Epithelial cell of alveolus of lung (primary cell): ENCODE results near the gene SRP72. TPM values are rescaled to one million over a fixed set of nuclear protein-coding genes. Genes with fewer than 3 reads are reported as not detected.

ENCODE experiments used
- total RNA-seq: library from RNA; depleted of rRNA; stranded (reverse); fragments of >200 nt; gene quantifications from 2 replicates; pipeline ENCODE4 v1.2.1, GENCODE V29; 2015

Gene SRP72
- total RNA-seq = 44.6 and 63.3 TPM in 2 replicates

DNA sequence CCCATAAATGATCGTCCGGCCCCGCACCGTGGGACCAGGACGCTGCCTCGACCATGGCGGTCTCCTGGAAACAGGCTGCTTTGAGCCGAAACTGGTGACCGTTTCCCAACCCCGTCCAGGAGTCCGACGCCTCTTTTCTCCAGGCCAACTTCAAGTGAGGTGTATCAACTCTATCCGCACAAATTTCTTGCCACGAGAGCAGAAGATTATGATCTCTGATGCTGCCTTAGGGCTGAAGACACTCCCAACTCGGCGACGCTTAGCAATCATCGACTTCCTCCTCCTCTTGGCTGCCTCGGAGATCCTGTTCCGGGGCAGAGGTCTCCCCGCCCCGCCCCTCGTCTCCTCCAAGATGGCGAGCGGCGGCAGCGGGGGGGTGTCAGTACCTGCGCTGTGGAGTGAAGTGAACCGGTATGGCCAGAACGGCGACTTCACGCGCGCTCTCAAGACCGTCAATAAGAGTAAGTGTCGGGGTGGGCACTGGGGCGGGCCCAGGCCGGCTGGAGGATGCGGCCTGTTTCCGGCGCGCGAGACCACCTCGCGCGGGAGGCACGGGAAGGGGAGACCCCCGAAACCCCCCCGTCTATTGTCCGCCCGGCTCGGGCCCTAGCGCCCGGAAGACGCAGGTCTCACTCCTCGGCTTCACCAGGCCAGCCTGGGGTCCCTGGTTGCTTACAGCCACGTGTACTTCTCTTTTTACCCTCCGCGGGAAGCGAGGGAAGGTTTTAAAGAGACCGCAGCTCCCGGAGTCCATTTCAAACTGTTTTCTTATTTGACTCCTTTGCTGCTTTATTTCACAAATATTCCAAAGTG is at the start of gene SRP72:
Gene SRP72 (plus strand): TSS at position 334 of the 813 bp plus-strand sequence. CDS start 19 bp downstream, at position 353.

GRCh38 chr4:56435140-56435926 is 32.1 kb upstream of the SRP72 start, which contains the start of gene PPAT:
Gene PPAT (minus strand): TSS chr4:56435615. CDS start chr4:56435477, 138 bp downstream.

GRCh38 chr4:56505269-56506130 is 38.1 kb downstream of the SRP72 start, which contains the start of gene ARL9:
Gene ARL9 (plus strand): TSS chr4:56505791. CDS start chr4:56505863, 72 bp downstream.

Other genes with a start within 250 kb of the SRP72 start
- 7.1 and 9.3 TPM in 2 replicates for gene AASDH, start 80.1 kb upstream of the SRP72 start, total RNA-seq
- 7.3 and 16.4 TPM in 2 replicates for gene PPAT, start 32.0 kb upstream of the SRP72 start, total RNA-seq
- gene PAICS, start 31.4 kb upstream of the SRP72 start, total RNA-seq = 61.5 and 80.0 TPM in 2 replicates
- 0.52 TPM in 1 of 2 replicates, not detected in the other for gene ARL9, start 38.2 kb downstream of the SRP72 start, total RNA-seq
- gene HOPX, start 213.7 kb downstream of the SRP72 start, total RNA-seq = 2.2 and 5.2 TPM in 2 replicates